HEK293 (cell line): ENCODE results near the gene KCNRG.
"Not testable (repeated sequence)": the region's sequence is repeated elsewhere in the genome, so short reads cannot be mapped to it uniquely, and the experiment has no call there.

Source experiments
- CTCF ChIA-PET: fragments of 350-600 bp; formaldehyde crosslinking; extraction: SDS; loops from one replicate; lab custom pipeline; 2021; ENCODE audit warnings: antibody characterized with exemption; lab: Yijun Ruan, JAX
- POLR2A ChIA-PET: fragments of 300-600 bp; formaldehyde crosslinking; extraction: SDS; loops from one replicate; lab custom pipeline; 2020; ENCODE audit warnings: antibody characterized with exemption, inconsistent platforms; lab: Yijun Ruan, JAX
- H3K27ac ChIP-seq: fragments of 200-500 bp; sonication (Bioruptor generic); 2 replicates; pipeline ENCODE4 v1.5.1; 2014; ENCODE audit warnings: low read depth, low read length, control low read depth, inconsistent platforms; ENCODE audit errors: extremely low read depth
- H3K36me3 ChIP-seq, 2 experiments: fragments of 200-500 bp in 1 of 2; sonication (Bioruptor generic) in 1 of 2; 1 replicate in 1 of 2; 2 replicates in 1 of 2; pipeline ENCODE4 v1.5.1; 2014 to 2017; ENCODE audit warnings: inconsistent platforms in 2 of 2, low read length in 2 of 2; ENCODE audit not compliant: control insufficient read depth in 2 of 2, insufficient read depth in 1 of 2
- H3K4me1 ChIP-seq: fragments of 200-500 bp; sonication (Bioruptor generic); 2 replicates; pipeline ENCODE4 v1.5.1; 2014; ENCODE audit warnings: mild to moderate bottlenecking, low read length, inconsistent platforms; ENCODE audit not compliant: control insufficient read depth, insufficient read depth
- H3K4me3 ChIP-seq: 2 replicates; pipeline ENCODE4 v1.5.1; 2011; ENCODE audit warnings: low read depth, mild to moderate bottlenecking, control low read depth, low read length, moderate library complexity
- H3K9me3 ChIP-seq: fragments of 200-500 bp; sonication (Bioruptor generic); 2 replicates; pipeline ENCODE4 v1.5.1; 2014; ENCODE audit warnings: low read depth, low read length, inconsistent platforms; ENCODE audit not compliant: control insufficient read depth, insufficient read depth
- GLIS1 ChIP-seq: fragments of 450-650 bp; formaldehyde crosslinking; IDR thresholded peaks from 2 replicates; pipeline ENCODE4 v1.5.1; 2016; ENCODE audit warnings: missing biosample characterization, missing genetic modification characterization
- KLF7 ChIP-seq: fragments of 450-650 bp; formaldehyde crosslinking; IDR thresholded peaks from 2 replicates; pipeline ENCODE4 v1.5.1; 2016; ENCODE audit warnings: missing biosample characterization, missing genetic modification characterization, borderline replicate concordance
- MYNN ChIP-seq: fragments of 450-650 bp; formaldehyde crosslinking; IDR thresholded peaks from 2 replicates; pipeline ENCODE4 v1.5.1; 2016; ENCODE audit warnings: missing biosample characterization, missing genetic modification characterization, borderline replicate concordance
- TCF7L2 ChIP-seq: IDR thresholded peaks from 2 replicates; pipeline ENCODE4 v1.6.1; 2011; ENCODE audit warnings: low read depth, mild to moderate bottlenecking, inconsistent platforms, low read length, moderate library complexity, borderline replicate concordance
- ZNF121 ChIP-seq: fragments of 450-650 bp; formaldehyde crosslinking; IDR thresholded peaks from 2 replicates; pipeline ENCODE4 v1.5.1; 2016; ENCODE audit warnings: missing biosample characterization, missing genetic modification characterization
- ZNF184 ChIP-seq: fragments of 450-650 bp; IDR thresholded peaks from 2 replicates; pipeline ENCODE4 v1.5.1; 2018; ENCODE audit warnings: missing biosample characterization, mild to moderate bottlenecking, missing genetic modification characterization
- ZNF23 ChIP-seq: fragments of 450-650 bp; formaldehyde crosslinking; IDR thresholded peaks from 2 replicates; pipeline ENCODE4 v1.5.1; 2016; ENCODE audit warnings: missing biosample characterization, missing genetic modification characterization, borderline replicate concordance
- ZNF302 ChIP-seq: fragments of 450-650 bp; formaldehyde crosslinking; IDR thresholded peaks from 2 replicates; pipeline ENCODE4 v1.5.1; 2016; ENCODE audit warnings: missing biosample characterization, missing genetic modification characterization, low read depth
- ZNF311 ChIP-seq: fragments of 450-650 bp; formaldehyde crosslinking; IDR thresholded peaks from 2 replicates; pipeline ENCODE4 v1.5.1; 2017; ENCODE audit warnings: missing biosample characterization, missing genetic modification characterization, borderline replicate concordance
- ZNF48 ChIP-seq: fragments of 450-650 bp; formaldehyde crosslinking; IDR thresholded peaks from 2 replicates; pipeline ENCODE4 v1.5.1; 2016; ENCODE audit warnings: missing biosample characterization, missing genetic modification characterization
- ZNF530 ChIP-seq: fragments of 450-650 bp; formaldehyde crosslinking; IDR thresholded peaks from 2 replicates; pipeline ENCODE4 v1.5.1; 2016; ENCODE audit warnings: low read depth, missing biosample characterization, missing genetic modification characterization
- ZNF624 ChIP-seq: fragments of 450-650 bp; formaldehyde crosslinking; IDR thresholded peaks from 2 replicates; pipeline ENCODE4 v1.5.1; 2017; ENCODE audit warnings: missing biosample characterization, missing genetic modification characterization
- TF ChIP-seq, protein P1 (sequence below): fragments of 450-650 bp; formaldehyde crosslinking; IDR thresholded peaks from 2 replicates; pipeline ENCODE4 v1.5.1; 2016; ENCODE audit warnings: missing biosample characterization, missing genetic modification characterization, borderline replicate concordance
- TF ChIP-seq, protein P2 (sequence below): fragments of 450-650 bp; formaldehyde crosslinking; IDR thresholded peaks from 2 replicates; pipeline ENCODE4 v1.5.1; 2016; ENCODE audit warnings: missing biosample characterization, missing genetic modification characterization
- TF ChIP-seq, protein P3 (sequence below): fragments of 450-650 bp; formaldehyde crosslinking; IDR thresholded peaks from 2 replicates; pipeline ENCODE4 v1.5.0; 2017; ENCODE audit warnings: missing biosample characterization, missing genetic modification characterization, borderline replicate concordance

The KCNRG gene

DNA sequence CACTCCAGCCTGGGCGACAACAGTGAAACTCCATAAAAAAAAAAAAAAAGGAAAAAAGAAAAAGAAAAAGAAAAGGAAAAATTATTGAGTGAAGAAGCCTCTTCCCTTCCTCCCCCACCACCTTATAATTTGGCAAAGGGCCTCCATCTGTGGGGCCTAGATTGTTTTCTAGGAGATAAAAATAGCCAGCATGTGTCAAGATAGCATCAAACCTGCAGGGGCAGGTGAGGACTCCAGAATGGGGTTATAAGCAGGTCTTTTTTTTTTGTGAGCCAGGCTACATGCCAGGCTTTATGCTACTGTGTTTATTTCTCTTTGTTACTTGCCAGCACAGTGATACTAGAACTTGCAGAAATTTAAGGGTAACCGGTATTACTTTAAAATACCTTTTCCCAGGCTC lies 30.1 kb upstream of the KCNRG start:
- Histone ChIP-seq H3K4me3 (no peak overlapping the region), H3K9me3 (no peaks in the 10 kb centered on the region), H3K27ac (no peak overlapping the region), H3K36me3 (peaks cover 0 to 9% of the 10 kb centered on the region in 2 experiments; a peak in 1 of 3 replicates), H3K4me1 (no peaks in the 10 kb centered on the region)
- ChIA-PET POLR2A (no interaction called here), CTCF (interaction anchor here (0.6 kb wide), 1 partner anchor 1086 kb away, joined by 3 read pairs; no protein-coding TSS in a partner anchor)
- TF ChIP-seq ZNF23 (tag by site-specific recombination), result no peak
- TF ChIP-seq KLF7 (tag by site-specific recombination), result no peak
- TF ChIP-seq ZNF184, result no peak
- no peak for TF ChIP-seq ZNF48 (tag by site-specific recombination)
- TF ChIP-seq ZNF530 (tag by site-specific recombination), result no peak
- peak; percentile 52 for TF ChIP-seq GLIS1

DNA sequence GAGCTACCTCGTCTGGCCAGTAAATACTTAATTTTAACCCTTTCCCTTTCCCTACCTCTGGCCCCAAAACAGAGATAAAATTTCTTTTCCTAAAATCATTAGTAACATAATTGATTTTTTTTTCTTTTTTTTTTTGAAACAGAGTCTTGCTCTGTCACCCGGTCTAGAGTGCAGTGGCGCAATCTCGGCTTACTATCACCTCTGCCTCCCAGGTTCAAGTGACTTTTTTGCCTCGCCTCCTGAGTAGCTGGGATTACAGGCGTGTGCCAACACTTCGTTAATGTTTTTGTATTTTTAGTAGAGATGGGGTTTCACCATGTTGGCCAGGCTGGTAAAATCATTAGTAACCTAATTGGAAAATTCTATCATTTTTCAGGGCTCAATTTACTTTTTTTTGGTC lies 28.8 kb upstream of the KCNRG start:
- no peak overlapping the region for H3K27ac ChIP-seq
- H3K9me3 ChIP-seq, result no peaks in the 10 kb centered on the region
- TF ChIP-seq ZNF302 (tag by site-specific recombination) (no peak), ZNF121 (tag by site-specific recombination) (no peak), TCF7L2 (no peak), ZNF311 (tag by site-specific recombination) (no peak), ZNF624 (tag by site-specific recombination) (no peak), MYNN (tag by site-specific recombination) (no peak)
- TF ChIP-seq, protein P1, sequence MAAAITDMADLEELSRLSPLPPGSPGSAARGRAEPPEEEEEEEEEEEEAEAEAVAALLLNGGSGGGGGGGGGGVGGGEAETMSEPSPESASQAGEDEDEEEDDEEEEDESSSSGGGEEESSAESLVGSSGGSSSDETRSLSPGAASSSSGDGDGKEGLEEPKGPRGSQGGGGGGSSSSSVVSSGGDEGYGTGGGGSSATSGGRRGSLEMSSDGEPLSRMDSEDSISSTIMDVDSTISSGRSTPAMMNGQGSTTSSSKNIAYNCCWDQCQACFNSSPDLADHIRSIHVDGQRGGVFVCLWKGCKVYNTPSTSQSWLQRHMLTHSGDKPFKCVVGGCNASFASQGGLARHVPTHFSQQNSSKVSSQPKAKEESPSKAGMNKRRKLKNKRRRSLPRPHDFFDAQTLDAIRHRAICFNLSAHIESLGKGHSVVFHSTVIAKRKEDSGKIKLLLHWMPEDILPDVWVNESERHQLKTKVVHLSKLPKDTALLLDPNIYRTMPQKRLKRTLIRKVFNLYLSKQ (tag by site-specific recombination), result no peak
- TF ChIP-seq, protein P2, sequence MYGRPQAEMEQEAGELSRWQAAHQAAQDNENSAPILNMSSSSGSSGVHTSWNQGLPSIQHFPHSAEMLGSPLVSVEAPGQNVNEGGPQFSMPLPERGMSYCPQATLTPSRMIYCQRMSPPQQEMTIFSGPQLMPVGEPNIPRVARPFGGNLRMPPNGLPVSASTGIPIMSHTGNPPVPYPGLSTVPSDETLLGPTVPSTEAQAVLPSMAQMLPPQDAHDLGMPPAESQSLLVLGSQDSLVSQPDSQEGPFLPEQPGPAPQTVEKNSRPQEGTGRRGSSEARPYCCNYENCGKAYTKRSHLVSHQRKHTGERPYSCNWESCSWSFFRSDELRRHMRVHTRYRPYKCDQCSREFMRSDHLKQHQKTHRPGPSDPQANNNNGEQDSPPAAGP (tag by site-specific recombination), result no peak
- TF ChIP-seq, protein P3, sequence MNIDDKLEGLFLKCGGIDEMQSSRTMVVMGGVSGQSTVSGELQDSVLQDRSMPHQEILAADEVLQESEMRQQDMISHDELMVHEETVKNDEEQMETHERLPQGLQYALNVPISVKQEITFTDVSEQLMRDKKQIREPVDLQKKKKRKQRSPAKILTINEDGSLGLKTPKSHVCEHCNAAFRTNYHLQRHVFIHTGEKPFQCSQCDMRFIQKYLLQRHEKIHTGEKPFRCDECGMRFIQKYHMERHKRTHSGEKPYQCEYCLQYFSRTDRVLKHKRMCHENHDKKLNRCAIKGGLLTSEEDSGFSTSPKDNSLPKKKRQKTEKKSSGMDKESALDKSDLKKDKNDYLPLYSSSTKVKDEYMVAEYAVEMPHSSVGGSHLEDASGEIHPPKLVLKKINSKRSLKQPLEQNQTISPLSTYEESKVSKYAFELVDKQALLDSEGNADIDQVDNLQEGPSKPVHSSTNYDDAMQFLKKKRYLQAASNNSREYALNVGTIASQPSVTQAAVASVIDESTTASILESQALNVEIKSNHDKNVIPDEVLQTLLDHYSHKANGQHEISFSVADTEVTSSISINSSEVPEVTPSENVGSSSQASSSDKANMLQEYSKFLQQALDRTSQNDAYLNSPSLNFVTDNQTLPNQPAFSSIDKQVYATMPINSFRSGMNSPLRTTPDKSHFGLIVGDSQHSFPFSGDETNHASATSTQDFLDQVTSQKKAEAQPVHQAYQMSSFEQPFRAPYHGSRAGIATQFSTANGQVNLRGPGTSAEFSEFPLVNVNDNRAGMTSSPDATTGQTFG (tag by site-specific recombination), result no peak
- TF ChIP-seq, all 188 proteins: peak for 0
- H3K4me3 ChIP-seq, result no peak overlapping the region
- H3K4me1 ChIP-seq, result no peaks in the 10 kb centered on the region
- ChIA-PET CTCF (interaction anchor here (1.4 kb wide), 1 partner anchor 10 kb away, joined by 6 read pairs; no protein-coding TSS in a partner anchor), POLR2A (no interaction called here)
- peaks cover 0 to 9% of the 10 kb centered on the region in 2 experiments; a peak in 1 of 3 replicates for H3K36me3 ChIP-seq

DNA sequence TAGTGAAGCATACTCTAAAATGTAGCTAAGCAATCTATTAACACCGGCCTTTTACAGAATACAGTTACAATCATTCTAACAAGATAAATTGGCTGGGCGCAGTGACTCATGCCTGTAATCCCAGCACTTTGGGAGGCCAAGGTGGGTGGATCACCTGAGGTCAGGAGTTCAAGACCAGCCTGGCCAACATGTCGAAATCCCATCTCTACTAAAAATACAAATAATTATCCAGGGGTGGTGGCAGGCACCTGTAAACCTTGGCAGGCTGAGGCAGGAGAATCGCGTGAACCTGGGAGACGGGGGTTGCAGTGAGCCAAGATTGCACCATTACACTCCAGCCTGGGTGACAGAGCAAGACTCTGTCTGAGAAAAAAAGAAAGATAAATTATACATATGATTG lies 24.6 kb upstream of the KCNRG start:
- H3K4me3 ChIP-seq, CTCF ChIA-PET, H3K9me3 ChIP-seq, H3K27ac ChIP-seq, H3K36me3 ChIP-seq, H3K4me1 ChIP-seq, POLR2A ChIA-PET: not testable (repeated sequence)
